HepG2 (cell line): ENCODE measurements around the gene SYNE3. TPM values are rescaled to one million over a fixed set of nuclear protein-coding genes. Genes with fewer than 3 reads are reported as not detected.

Source experiments
- CBX5 ChIP-seq: sonication (generic); formaldehyde crosslinking; IDR thresholded peaks from 2 replicates; pipeline ENCODE4 v1.4.0; 2020; ENCODE audit warnings: missing genetic modification reagents, borderline replicate concordance
- EP300 ChIP-seq, 3 experiments: sonication (generic) in 1 of 3; formaldehyde crosslinking in 1 of 3; IDR thresholded peaks; 2 replicates each; pipeline versions ENCODE4 v1.5.1 to v1.6.1; 2011 to 2020; ENCODE audit warnings: low read depth in 2 of 3, low read length in 2 of 3, borderline replicate concordance in 1 of 3, improper control_type of control experiment in 1 of 3, mild to moderate bottlenecking in 1 of 3, missing genetic modification reagents in 1 of 3, moderate library complexity in 1 of 3
- HNF4A ChIP-seq: sonication (generic); formaldehyde crosslinking; IDR thresholded peaks from 2 replicates; pipeline ENCODE4 v1.4.0; 2020; ENCODE audit warnings: missing genetic modification reagents
- KAT8 ChIP-seq: IDR thresholded peaks from 2 replicates; pipeline ENCODE4 v1.6.1; 2016; ENCODE audit warnings: missing genetic modification reagents, missing compliant biosample characterization
- RCOR2 ChIP-seq: IDR thresholded peaks from 2 replicates; pipeline ENCODE4 v1.6.1; 2016; ENCODE audit warnings: missing biosample characterization, missing genetic modification reagents
- ZFAT ChIP-seq: sonication (generic); formaldehyde crosslinking; conservative IDR thresholded peaks from 2 replicates; pipeline ENCODE4 v1.8.1; 2023; ENCODE audit warnings: missing genetic modification reagents, inconsistent platforms
- ZNF614 ChIP-seq: IDR thresholded peaks from 2 replicates; pipeline ENCODE4 v1.6.1; 2018; ENCODE audit warnings: missing biosample characterization, missing genetic modification reagents, inconsistent platforms, borderline replicate concordance
- ZSCAN31 ChIP-seq: sonication (generic); formaldehyde crosslinking; IDR thresholded peaks from 2 replicates; pipeline ENCODE4 v1.5.0; 2020; ENCODE audit warnings: low read depth, mild to moderate bottlenecking, missing genetic modification reagents
- polyA plus RNA-seq, 8 experiments: library from polyadenylated mRNA; depleted of rRNA in 3 of 8; stranded (reverse) in 7 of 8; unstranded in 1 of 8; fragments of >200 nt; fragmentation: Illumina TruSeq in 4 of 8; extraction: Trizol in 4 of 8; gene quantifications; 2 replicates each; pipeline versions ENCODE4 v1.2.1 to v1.2.3, GENCODE V29; 2011 to 2016; ENCODE audit warnings: low read depth in 4 of 8, missing spikeins in 1 of 8, mixed read lengths in 1 of 8; ENCODE audit not compliant: insufficient read depth in 1 of 8
- total RNA-seq, 5 experiments: library from RNA; depleted of rRNA; stranded (reverse); fragments of >200 nt; fragmentation: Illumina TruSeq; extraction: Trizol; gene quantifications; 2 replicates each; pipeline ENCODE4 v1.2.3, GENCODE V29; 2016; ENCODE audit warnings: low read depth in 1 of 5
- TF ChIP-seq, protein P1 (sequence below): sonication (generic); formaldehyde crosslinking; IDR thresholded peaks from 2 replicates; pipeline ENCODE4 v1.5.0; 2020; ENCODE audit warnings: mild to moderate bottlenecking, missing genetic modification reagents, borderline replicate concordance
- TF ChIP-seq, protein P2 (sequence below): sonication (generic); formaldehyde crosslinking; IDR thresholded peaks from 2 replicates; pipeline ENCODE4 v1.5.1; 2020; ENCODE audit warnings: mild to moderate bottlenecking, missing genetic modification reagents, borderline replicate concordance
- TF ChIP-seq, protein P3 (sequence below): sonication (generic); formaldehyde crosslinking; IDR thresholded peaks from 2 replicates; pipeline ENCODE4 v1.5.0; 2020; ENCODE audit warnings: mild to moderate bottlenecking, missing genetic modification reagents

Gene SYNE3
- total and polyA plus RNA-seq, 2 of the 13 experiments (the other 11 are each of a cell fraction or from before 2014, with no cell fraction given), result 7.8 to 8.0 TPM

DNA sequence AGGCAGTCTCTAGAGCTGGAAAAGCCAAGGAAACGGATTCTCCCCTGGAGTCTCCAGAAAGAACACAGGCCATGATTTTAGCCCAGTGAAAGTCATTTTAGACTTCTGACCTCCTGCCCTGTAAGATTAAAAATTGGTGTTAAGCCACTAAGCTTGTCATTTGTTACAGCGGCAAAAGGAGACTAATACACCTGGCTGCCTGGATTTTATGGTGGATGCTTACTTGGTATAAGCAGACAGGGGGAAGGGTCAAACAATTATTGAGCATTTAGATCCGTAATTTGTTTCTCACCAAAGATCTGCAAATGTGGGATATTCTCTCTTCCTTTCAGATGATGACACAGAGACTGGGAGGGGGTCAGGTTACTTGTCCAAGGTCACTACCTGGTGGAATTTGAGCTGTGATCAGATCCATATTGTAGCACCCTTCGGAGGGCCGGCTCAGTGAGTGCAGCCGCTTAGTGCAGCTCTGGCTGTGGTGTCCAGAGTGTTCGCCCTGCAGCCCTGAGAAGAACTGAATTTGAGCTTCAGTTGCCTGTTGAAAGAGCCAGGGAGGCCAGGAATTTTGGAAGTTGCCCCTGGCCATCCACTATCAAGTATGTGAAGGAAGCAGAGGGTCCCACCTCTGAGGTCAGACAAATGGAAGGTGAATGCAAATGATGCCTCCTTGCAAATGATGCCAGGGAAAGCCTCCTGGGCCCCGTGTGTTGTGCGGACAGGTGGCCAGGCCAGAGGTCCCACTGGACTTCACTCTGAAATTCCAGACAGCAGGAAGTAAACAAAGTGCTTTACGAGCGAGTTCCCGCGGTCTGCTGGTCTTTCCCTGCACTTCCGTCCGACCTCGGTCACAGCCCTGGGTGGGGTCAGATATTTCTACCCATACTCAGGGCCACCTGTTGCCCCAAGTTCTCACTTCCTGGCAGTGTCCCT is 33.5 kb upstream of the SYNE3 start (continued):
- TF ChIP-seq, protein P1, sequence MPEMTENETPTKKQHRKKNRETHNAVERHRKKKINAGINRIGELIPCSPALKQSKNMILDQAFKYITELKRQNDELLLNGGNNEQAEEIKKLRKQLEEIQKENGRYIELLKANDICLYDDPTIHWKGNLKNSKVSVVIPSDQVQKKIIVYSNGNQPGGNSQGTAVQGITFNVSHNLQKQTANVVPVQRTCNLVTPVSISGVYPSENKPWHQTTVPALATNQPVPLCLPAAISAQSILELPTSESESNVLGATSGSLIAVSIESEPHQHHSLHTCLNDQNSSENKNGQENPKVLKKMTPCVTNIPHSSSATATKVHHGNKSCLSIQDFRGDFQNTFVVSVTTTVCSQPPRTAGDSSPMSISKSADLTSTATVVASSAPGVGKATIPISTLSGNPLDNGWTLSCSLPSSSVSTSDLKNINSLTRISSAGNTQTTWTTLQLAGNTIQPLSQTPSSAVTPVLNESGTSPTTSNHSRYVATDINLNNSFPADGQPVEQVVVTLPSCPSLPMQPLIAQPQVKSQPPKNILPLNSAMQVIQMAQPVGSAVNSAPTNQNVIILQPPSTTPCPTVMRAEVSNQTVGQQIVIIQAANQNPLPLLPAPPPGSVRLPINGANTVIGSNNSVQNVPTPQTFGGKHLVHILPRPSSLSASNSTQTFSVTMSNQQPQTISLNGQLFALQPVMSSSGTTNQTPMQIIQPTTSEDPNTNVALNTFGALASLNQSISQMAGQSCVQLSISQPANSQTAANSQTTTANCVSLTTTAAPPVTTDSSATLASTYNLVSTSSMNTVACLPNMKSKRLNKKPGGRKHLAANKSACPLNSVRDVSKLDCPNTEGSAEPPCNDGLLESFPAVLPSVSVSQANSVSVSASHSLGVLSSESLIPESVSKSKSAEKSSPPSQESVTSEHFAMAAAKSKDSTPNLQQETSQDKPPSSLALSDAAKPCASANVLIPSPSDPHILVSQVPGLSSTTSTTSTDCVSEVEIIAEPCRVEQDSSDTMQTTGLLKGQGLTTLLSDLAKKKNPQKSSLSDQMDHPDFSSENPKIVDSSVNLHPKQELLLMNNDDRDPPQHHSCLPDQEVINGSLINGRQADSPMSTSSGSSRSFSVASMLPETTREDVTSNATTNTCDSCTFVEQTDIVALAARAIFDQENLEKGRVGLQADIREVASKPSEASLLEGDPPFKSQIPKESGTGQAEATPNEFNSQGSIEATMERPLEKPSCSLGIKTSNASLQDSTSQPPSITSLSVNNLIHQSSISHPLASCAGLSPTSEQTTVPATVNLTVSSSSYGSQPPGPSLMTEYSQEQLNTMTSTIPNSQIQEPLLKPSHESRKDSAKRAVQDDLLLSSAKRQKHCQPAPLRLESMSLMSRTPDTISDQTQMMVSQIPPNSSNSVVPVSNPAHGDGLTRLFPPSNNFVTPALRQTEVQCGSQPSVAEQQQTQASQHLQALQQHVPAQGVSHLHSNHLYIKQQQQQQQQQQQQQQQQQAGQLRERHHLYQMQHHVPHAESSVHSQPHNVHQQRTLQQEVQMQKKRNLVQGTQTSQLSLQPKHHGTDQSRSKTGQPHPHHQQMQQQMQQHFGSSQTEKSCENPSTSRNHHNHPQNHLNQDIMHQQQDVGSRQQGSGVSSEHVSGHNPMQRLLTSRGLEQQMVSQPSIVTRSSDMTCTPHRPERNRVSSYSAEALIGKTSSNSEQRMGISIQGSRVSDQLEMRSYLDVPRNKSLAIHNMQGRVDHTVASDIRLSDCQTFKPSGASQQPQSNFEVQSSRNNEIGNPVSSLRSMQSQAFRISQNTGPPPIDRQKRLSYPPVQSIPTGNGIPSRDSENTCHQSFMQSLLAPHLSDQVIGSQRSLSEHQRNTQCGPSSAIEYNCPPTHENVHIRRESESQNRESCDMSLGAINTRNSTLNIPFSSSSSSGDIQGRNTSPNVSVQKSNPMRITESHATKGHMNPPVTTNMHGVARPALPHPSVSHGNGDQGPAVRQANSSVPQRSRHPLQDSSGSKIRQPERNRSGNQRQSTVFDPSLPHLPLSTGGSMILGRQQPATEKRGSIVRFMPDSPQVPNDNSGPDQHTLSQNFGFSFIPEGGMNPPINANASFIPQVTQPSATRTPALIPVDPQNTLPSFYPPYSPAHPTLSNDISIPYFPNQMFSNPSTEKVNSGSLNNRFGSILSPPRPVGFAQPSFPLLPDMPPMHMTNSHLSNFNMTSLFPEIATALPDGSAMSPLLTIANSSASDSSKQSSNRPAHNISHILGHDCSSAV, result no peak
- peak; percentile 89 for TF ChIP-seq KAT8
- peak in 1 of 2 experiments; percentile 80; a peak in 2 of 4 replicates for TF ChIP-seq EP300 (IDR thresholded peaks at IDR 0.05; ENCODE audit: low read depth in 2 of 2, low read length in 2 of 2)
- peak; percentile 74; the same call in 1 of the 2 replicates for TF ChIP-seq EP300 (CRISPR knock-in tag; IDR thresholded peaks at IDR 0.05; ENCODE audit: borderline replicate concordance)
- peak; percentile 25; the same call in 1 of the 2 replicates for TF ChIP-seq RCOR2 (CRISPR knock-in tag)
- TF ChIP-seq, protein P2, sequence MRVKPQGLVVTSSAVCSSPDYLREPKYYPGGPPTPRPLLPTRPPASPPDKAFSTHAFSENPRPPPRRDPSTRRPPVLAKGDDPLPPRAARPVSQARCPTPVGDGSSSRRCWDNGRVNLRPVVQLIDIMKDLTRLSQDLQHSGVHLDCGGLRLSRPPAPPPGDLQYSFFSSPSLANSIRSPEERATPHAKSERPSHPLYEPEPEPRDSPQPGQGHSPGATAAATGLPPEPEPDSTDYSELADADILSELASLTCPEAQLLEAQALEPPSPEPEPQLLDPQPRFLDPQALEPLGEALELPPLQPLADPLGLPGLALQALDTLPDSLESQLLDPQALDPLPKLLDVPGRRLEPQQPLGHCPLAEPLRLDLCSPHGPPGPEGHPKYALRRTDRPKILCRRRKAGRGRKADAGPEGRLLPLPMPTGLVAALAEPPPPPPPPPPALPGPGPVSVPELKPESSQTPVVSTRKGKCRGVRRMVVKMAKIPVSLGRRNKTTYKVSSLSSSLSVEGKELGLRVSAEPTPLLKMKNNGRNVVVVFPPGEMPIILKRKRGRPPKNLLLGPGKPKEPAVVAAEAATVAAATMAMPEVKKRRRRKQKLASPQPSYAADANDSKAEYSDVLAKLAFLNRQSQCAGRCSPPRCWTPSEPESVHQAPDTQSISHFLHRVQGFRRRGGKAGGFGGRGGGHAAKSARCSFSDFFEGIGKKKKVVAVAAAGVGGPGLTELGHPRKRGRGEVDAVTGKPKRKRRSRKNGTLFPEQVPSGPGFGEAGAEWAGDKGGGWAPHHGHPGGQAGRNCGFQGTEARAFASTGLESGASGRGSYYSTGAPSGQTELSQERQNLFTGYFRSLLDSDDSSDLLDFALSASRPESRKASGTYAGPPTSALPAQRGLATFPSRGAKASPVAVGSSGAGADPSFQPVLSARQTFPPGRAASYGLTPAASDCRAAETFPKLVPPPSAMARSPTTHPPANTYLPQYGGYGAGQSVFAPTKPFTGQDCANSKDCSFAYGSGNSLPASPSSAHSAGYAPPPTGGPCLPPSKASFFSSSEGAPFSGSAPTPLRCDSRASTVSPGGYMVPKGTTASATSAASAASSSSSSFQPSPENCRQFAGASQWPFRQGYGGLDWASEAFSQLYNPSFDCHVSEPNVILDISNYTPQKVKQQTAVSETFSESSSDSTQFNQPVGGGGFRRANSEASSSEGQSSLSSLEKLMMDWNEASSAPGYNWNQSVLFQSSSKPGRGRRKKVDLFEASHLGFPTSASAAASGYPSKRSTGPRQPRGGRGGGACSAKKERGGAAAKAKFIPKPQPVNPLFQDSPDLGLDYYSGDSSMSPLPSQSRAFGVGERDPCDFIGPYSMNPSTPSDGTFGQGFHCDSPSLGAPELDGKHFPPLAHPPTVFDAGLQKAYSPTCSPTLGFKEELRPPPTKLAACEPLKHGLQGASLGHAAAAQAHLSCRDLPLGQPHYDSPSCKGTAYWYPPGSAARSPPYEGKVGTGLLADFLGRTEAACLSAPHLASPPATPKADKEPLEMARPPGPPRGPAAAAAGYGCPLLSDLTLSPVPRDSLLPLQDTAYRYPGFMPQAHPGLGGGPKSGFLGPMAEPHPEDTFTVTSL (CRISPR knock-in tag), result peak; percentile 71; the same call in 1 of the 2 replicates
- TF ChIP-seq CBX5, result peak; percentile 41; the same call in 1 of the 2 replicates
- peak; percentile 75 for TF ChIP-seq HNF4A
- TF ChIP-seq, protein P3, sequence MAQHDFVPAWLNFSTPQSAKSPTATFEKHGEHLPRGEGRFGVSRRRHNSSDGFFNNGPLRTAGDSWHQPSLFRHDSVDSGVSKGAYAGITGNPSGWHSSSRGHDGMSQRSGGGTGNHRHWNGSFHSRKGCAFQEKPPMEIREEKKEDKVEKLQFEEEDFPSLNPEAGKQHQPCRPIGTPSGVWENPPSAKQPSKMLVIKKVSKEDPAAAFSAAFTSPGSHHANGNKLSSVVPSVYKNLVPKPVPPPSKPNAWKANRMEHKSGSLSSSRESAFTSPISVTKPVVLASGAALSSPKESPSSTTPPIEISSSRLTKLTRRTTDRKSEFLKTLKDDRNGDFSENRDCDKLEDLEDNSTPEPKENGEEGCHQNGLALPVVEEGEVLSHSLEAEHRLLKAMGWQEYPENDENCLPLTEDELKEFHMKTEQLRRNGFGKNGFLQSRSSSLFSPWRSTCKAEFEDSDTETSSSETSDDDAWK (CRISPR knock-in tag), result no peak
- no peak for TF ChIP-seq ZNF614 (CRISPR knock-in tag)
- TF ChIP-seq ZFAT (CRISPR knock-in tag), result no peak
- TF ChIP-seq ZSCAN31 (CRISPR knock-in tag), result peak; percentile 70
